Large intestine (tissue), 1 donor: ENCODE data around the gene TAF1B. TPM values are rescaled to one million over a fixed set of nuclear protein-coding genes. Genes with fewer than 3 reads are reported as not detected.

Experiments
- polyA plus RNA-seq: library from polyadenylated mRNA; unstranded; fragments of 120-200 nt; gene quantifications from one replicate; pipeline ENCODE4 v1.2.1, GENCODE V29; 2013

Gene TAF1B
- polyA plus RNA-seq, 1 donor, result 12.0 TPM

Other genes with a start within 250 kb of the TAF1B start
- 234 TPM for gene YWHAQ, start 212.5 kb upstream of the TAF1B start, polyA plus RNA-seq
- 3.0 TPM for gene GRHL1, start 108.2 kb downstream of the TAF1B start, polyA plus RNA-seq
- 10.6 TPM for gene KLF11, start 200.1 kb downstream of the TAF1B start, polyA plus RNA-seq
- gene CYS1, start 236.9 kb downstream of the TAF1B start, polyA plus RNA-seq, result 22.1 TPM